WERI-Rb-1 (cell line): ENCODE results near the gene CRIP1.

Experiments used
- DNase-seq: peaks from one replicate; pipeline ENCODE4 v3.0.0-alpha.2; 2020
- H3K27ac ChIP-seq: fragments of 250-450 bp; sonication (Bioruptor Pico); 2 replicates; pipeline ENCODE4 v1.5.1; 2020; ENCODE audit warnings: mild to moderate bottlenecking, moderate library complexity
- H3K27me3 ChIP-seq: fragments of 250-450 bp; sonication (Bioruptor Pico); 2 replicates; pipeline ENCODE4 v1.5.1; 2021; ENCODE audit warnings: mild to moderate bottlenecking, low read depth, moderate library complexity; ENCODE audit not compliant: insufficient read depth, severe bottlenecking
- H3K36me3 ChIP-seq: fragments of 250-450 bp; sonication (Bioruptor Pico); 2 replicates; pipeline ENCODE4 v1.5.1; 2020; ENCODE audit warnings: mild to moderate bottlenecking, moderate library complexity
- H3K4me3 ChIP-seq: 2 replicates; pipeline ENCODE4 v1.5.1; 2011; ENCODE audit warnings: low read depth, mild to moderate bottlenecking, control low read depth, low read length
- H3K9me3 ChIP-seq: fragments of 250-450 bp; sonication (Bioruptor Pico); 2 replicates; pipeline ENCODE4 v1.5.1; 2021; ENCODE audit warnings: mild to moderate bottlenecking, moderate library complexity; ENCODE audit not compliant: severe bottlenecking
- CTCF ChIP-seq: IDR thresholded peaks from 2 replicates; pipeline ENCODE4 v1.5.1; 2011; ENCODE audit warnings: low read depth, mild to moderate bottlenecking, control low read depth, inconsistent platforms, low read length

CRIP1 gene

DNA sequence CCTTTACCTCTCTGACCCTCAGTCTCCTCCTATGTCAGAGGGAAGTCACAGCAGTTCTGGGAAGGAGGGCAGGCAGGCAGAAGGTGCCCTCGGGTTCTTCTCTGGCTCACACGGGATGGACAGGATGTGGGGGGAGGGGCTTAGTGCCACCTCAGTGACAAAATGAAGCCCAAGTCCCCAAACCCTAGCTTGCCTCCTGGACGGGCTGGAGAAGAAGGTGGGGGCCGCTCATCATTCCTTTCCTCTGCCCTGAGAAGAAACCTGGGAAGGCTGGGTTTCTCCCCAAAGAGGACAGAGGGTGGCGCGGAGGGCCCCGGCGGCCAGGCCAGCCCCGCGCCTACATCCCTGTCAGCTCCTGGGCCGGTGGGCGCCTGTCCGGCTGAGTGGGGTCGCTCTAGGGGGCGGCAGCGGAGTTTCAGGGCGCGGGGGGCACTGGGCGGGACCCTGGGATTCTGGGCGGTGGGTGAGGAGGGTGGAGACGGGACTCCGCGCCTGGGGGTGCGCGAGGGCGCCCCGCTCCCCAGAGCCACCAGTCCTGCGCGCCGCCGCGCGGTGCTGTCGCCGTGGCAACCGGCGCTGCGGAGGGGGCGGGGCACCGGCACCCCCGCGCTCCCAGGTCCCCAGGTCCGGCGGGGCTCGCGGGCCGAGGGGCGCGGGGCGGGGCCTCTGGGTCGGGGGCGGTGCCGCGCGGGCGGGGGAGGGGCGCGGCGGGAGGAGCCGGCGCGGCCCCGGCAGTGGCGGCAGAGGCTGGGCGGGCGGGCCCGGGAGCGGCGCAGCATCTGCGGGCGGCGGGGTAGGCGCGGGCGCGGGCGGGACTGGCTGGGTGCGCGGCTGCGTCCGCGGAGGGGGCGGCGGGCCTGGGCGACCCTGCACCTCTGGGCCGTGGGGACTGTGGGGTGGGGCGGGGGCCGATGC, 39.4 kb downstream of the CRIP1 start, which contains the start of gene TMEM121:
Gene TMEM121, plus strand, starts transcription at position 723 of the 915 bp plus-strand sequence. CDS start 2,252 bp downstream, outside the sequence.
- peaks cover 18% of the 10 kb centered on the region for H3K27me3 ChIP-seq
- no peaks in the 10 kb centered on the region for H3K9me3 ChIP-seq
- peak; percentile 35 for DNase-seq
- peaks cover 4% of the 10 kb centered on the region; the same call in 1 of the 2 replicates for H3K36me3 ChIP-seq
- H3K4me3 ChIP-seq: peak within 1 kb of the TSS; percentile 66
- no peak for TF ChIP-seq CTCF
- no peak within 1 kb of the TSS for H3K27ac ChIP-seq

DNA sequence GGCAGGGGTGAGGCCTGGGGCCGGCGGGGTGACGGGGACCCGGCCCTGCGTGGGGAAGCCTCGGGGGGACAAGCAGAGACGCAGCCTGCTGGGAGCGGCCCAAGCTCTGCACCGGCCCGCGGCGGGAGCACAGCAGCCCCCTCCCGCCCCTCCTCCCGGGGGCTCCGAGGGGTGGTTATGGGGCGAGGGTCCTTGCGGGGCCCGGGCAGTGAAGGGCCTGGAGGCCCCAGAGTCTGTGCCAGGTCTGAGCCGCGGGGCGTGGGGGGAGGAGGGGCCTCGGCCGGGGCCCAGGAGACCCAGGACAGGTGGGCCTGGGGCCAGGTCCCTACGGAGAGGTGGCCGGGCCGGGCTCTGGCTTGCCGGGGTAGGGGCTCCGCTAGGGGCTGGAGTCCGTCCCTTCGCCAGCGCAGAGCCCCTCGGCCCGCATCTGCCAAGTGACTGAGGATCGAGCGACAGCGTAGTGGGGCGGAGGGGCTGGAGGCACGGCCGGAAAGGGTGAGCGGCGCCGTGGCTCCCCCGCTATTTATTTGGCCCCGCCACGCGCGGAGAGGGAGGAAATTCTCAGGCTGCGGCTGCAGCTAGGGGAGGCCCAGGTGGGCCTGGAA, 40.2 kb downstream of the CRIP1 start:
- peak overlapping the region; percentile 66 for H3K4me3 ChIP-seq
- no peak for DNase-seq
- no peak overlapping the region for H3K27ac ChIP-seq
- no peaks in the 10 kb centered on the region for H3K9me3 ChIP-seq
- H3K36me3 ChIP-seq: peaks cover 4% of the 10 kb centered on the region; the same call in 1 of the 2 replicates
- no peak for TF ChIP-seq CTCF
- peaks cover 18% of the 10 kb centered on the region for H3K27me3 ChIP-seq

DNA sequence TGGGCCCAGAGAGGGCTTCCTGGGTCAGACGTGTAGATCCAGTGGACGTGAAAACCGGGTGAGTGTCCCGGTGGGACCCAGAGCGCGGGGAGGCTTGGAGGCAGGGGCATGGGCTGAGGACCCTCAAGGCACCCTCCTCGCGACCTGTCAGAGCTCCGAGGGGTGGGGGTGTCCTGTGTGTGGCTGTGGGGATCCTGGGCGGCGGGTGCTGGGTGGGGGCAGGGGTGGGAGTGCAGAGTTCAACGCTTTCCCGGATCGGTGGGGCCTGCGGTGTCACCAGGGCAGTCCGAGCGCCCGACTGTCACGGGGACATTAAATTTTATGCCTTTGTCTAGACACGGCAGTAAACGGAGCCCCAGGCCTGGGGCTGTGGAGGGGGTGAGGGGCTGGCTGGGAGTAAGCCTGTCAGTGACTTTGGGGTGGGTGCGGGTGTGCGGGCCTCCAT, 40.7 kb downstream of the CRIP1 start:
- Histone ChIP-seq H3K9me3 (no peaks in the 10 kb centered on the region), H3K27me3 (peaks cover 18% of the 10 kb centered on the region), H3K36me3 (peaks cover 4% of the 10 kb centered on the region; the same call in 1 of the 2 replicates), H3K4me3 (peak overlapping the region; percentile 66), H3K27ac (no peak overlapping the region)
- TF ChIP-seq CTCF: no peak
- DNase-seq: no peak

GRCh38 chr14:105527826-105528585, 41.3 kb downstream of the CRIP1 start:
- Histone ChIP-seq H3K4me3 (peak overlapping the region; percentile 66), H3K36me3 (peaks cover 4% of the 10 kb centered on the region; the same call in 1 of the 2 replicates), H3K9me3 (no peaks in the 10 kb centered on the region), H3K27ac (peak overlapping the region; percentile 40; the same call in 1 of the 2 replicates), H3K27me3 (peaks cover 18% of the 10 kb centered on the region)
- DNase-seq: peak; percentile 73
- peak; percentile 92 for TF ChIP-seq CTCF

- no peak for TF ChIP-seq CTCF
- Histone ChIP-seq H3K27me3 (peaks cover 18% of the 10 kb centered on the region), H3K36me3 (peaks cover 4% of the 10 kb centered on the region; the same call in 1 of the 2 replicates), H3K27ac (no peak overlapping the region), H3K4me3 (no peak overlapping the region), H3K9me3 (no peaks in the 10 kb centered on the region)
- no peak for DNase-seq
These were observed 42.1 kb downstream of the CRIP1 start for GRCh38 chr14:105528586-105529318.
